HG03045 (cell line): Measurements from ENCODE around the gene UFSP2.
A peak's percentile ranks its signal among the peaks of the same experiment; 100 is the strongest.

ENCODE experiments used
- ATAC-seq: cut with Tn5 transposase; IDR thresholded peaks from one replicate; pipeline ENCODE4 v1.9.1; 2021; ENCODE audit warnings: mild to moderate bottlenecking, moderate library complexity; ENCODE audit not compliant: unreplicated experiment

UFSP2 gene

GRCh38 chr4:185429660-185430059 lies 3.9 kb upstream of the UFSP2 start:
- ATAC-seq, result no peak

DNA sequence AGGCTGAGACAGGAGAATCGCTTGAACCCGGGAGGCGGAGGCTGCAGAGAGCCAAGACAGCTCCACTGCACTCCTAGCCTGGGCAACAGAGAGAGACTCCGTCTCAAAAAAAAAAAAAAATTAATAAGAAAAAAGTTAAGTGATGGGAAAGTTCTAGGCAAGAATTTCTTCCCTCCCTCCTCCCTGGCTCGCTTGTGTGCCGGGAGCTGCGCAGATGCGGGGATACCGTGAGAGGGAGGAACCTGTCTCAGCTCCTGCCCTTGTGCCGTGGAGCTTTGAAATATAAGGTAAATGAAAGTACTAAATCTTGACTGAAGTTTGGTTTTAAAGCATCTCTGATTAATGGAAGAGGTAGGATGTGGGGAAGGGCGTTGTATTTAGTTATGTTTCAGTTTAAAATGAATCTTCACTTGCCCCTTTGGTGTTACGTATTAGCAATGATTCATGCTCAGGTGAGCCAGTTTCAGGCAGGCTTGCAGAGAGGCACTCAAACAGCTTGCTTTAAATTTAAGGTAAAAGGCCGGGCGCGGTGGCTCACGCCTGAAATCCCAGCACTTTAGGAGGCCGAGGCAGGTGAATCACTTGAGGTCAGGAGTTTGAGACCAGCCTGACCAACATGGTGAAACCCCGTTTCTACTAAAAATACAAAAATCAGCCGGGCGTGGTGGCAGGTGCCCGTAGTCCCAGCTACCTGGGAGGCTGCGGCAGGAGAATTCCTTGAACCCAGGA lies 1.4 kb upstream of the UFSP2 start:
- no peak for ATAC-seq

DNA sequence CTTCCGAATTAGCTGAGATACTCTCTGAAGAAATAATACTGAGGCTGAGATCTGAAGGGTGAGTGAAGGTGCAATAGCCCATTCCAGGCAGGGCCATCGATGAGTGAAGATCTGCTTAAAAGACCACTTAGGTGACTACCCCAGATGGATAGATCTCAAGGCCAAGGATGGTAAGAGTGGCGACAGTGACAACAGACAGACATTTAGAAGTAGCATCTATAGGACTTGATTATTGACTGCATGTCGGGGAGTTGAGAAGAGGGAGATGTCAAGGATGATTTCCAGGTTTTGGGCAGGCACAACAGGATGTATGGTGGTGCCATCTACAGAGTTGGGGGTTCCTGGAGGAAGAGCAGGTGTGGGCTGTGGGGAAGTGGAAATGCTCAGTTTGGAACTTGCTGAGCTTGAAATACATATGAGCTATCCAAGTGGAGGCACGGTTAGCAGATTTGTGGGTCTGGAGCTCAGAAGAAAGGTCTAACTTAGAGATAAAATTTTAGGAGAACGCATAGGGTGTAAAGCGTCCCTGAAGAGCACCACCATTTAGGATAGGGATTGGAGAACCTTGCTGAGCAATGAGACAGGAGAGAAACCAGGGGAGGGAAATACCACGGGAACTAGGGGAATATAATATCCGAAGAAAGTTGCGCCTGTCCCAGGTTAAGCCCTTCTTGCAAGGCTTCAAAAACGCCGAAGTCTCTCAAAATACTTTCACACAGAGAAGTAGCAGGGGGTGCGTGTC lies 688 bp downstream of the UFSP2 start:
- peak; percentile 16 for ATAC-seq

DNA sequence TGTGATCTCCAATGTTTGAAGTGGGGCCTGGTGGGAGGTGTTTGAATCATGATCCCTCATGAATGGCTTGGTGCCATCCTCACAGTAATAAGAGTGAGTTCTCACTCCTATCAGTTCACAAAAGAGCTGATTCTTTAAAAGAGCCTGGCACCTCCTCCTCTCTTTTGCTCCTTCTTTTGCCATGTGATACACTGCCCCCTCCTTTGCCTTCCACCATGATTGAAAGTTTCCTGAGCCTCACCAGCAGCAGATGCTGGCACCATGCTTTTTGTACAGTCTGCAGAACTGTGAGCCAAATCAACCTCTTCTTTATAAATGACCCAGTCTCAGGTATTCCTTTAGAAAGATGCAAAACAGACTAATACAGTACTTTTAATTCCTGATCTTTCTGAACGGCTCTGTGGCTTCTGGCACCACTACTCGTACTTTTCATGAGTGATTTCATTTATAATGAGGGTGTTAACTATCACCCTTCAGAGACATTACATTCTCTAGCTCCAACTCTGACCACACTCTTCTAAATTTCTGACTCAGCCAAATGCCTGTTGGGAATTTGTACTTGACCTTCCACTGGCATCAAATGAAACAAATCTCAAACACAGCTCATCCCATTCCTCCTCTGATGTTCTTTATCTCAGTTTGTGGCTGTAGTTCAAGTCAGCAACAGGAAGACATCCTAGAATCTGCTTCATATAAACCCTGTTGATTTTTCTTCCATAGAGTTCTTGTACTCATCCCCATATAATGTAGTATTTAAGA lies 4.2 kb downstream of the UFSP2 start:
- no peak for ATAC-seq

DNA sequence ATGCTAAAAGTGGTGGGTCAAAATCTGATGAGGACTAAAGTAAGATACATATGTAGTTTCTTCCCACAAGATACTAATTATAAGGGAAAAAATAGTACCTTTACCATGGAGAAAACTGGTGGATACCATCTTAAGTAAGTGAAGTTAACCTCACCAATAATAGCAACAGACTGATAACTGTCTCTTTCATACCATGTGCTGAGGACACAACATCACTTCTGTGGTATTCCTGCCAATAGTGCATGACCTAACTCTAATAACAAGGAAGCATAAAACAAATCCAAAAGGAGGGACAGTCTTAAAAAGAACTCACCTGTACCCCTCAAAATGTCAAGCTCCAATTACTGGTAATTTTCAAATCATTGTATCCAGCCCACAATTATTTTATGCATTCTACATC lies 8.8 kb downstream of the UFSP2 start:
- no peak for ATAC-seq

DNA sequence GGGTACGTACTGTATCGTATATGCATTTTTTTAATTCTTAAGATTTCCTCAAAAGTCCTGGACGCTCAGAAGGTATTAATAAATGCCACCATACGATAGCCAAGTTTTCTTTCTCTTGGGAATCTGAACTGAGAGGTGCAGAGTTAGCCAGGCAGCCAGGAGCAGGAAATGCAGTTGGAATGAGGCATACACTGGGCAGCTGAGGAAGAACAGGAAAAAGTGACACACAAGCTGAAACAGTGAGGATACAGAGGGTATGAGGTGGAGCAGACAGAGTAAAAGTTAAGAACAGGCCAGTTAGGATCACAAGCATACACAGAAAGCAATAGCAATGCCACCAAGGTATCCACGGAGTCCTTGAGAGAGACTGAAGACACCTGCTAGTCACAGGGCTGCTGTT lies 13.4 kb downstream of the UFSP2 start:
- ATAC-seq, result no peak

- ATAC-seq, result no peak
Measured at GRCh38 chr4:185411849-185412248, 13.9 kb downstream of the UFSP2 start.

GRCh38 chr4:185408432-185408831 lies 17.3 kb downstream of the UFSP2 start:
- no peak for ATAC-seq

DNA sequence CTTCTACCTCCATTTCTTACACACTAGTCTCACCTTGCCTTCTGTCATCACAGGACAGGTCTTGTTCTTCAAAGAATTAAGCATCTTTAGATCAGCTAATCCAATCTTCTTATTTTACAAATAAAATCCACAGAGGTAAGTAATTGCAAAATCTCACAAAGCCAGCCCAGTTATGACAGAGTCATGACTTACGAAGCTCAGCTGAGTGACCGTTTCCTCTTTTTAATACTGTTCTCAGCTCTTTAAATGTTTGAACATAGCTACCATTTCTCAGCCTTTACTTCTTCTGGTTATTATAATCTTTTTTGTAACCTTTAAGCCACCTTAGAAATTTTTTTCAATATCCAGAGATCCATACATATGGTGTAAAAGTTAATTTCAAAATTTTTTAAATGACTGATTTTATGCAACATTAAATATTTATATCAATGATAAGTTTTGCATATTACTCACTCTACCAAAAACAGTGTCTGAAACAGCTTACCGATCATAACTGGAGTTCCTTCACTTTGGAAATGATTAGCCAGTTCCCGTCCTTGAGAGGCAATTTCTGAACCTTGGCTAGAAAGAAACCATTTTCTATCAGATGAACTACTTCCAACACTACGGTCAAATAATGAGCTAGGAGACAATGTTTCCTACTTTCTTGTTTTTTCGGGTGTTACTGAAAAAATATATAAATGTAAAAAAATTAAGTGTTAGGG lies 20.3 kb downstream of the UFSP2 start:
- no peak for ATAC-seq

GRCh38 chr4:185404031-185404430 lies 21.7 kb downstream of the UFSP2 start:
- no peak for ATAC-seq

- no peak for ATAC-seq
Measured at GRCh38 chr4:185399466-185399865, 26.3 kb downstream of the UFSP2 start.

DNA sequence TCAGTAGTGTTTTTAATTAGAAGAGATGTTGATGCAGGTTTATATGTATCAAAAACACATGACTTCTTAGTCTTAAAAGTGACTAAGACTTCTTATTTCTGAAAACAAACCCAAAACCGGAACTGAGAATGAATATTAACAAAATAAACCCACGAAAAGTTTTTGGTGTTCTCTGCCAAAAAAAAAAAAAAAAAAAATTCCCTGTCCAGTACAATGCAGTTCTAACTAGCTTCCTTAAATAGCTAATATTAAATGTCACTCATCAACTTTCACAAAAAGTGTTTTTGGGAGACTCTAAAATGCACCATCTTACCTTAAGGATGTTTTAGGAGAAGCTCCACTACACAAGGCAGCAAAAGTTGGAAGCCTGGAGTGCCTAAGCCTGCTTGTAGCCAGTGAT lies 27.1 kb downstream of the UFSP2 start:
- ATAC-seq, result no peak

DNA sequence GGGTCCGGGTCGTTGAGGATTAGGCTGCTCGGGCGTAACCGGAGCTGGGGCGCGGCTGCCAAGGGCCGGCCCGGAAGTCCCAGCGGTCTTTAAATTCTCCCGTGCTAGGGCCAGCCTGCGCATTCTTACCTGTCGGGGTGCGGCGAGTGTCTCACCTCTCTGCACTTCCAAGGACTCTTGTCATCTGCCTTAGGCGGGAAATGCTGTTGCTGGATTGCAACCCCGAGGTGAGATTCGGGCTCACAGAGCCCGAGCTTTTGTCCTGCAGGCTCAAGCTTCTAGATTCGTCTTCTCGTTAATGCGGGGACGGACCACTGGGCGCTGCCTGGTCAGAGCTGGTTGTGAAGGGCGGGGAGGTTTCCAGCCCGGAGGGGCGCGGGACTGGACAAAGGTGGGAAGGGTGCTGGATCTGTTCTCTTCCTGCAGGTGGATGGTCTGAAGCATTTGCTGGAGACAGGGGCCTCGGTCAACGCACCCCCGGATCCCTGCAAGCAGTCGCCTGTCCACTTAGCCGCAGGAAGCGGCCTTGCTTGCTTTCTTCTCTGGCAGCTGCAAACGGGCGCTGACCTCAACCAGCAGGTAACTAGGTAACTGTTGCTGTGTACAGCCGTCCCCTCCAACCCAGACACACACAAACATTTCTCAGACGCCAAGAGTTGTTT lies 28.9 kb downstream of the UFSP2 start, which contains the start of gene ANKRD37:
ANKRD37 (plus strand) TSS at position 118 of the 662 bp plus-strand sequence; CDS start at position 201, 83 bp downstream.
- ATAC-seq, result peak; percentile 8

GRCh38 chr4:185395956-185396723 lies 29.6 kb downstream of the UFSP2 start:
- peak; percentile 79 for ATAC-seq

DNA sequence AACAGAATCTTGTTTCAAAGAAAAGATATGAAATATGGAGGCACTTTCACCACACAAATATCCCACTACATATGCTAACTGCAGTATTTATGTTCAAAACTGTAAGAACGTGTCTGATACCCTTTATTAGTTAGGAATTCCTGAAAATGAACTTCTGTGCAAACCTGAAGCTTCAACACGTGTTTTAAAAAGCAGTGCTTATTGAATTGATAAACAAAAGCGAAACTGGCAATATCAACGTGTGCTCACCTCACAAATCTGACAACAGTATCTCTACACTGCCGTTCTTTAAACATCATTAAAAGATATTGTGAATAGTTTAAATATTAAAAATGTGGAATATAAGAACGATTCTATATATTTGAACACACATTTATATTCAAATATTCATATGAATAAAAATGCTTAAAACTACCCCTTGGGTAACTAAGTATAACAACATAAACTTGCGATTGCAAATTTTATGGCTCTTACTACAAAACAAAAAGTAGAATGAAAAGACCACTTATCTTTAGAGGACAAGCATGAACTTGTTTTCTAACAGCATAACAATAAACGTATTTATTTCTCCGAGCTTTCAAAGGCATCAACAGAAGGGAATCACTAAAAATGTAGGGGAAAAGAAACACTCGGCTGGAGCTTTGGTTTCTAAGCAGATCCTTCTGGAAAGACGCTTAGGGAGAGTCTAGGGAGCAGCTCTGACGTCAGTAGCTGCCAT lies 30.4 kb downstream of the UFSP2 start, which contains the start of gene LRP2BP:
LRP2BP (minus strand) TSS at position 687 of the 718 bp plus-strand sequence. CDS start 17,738 bp downstream, outside the sequence.
- no peak for ATAC-seq

DNA sequence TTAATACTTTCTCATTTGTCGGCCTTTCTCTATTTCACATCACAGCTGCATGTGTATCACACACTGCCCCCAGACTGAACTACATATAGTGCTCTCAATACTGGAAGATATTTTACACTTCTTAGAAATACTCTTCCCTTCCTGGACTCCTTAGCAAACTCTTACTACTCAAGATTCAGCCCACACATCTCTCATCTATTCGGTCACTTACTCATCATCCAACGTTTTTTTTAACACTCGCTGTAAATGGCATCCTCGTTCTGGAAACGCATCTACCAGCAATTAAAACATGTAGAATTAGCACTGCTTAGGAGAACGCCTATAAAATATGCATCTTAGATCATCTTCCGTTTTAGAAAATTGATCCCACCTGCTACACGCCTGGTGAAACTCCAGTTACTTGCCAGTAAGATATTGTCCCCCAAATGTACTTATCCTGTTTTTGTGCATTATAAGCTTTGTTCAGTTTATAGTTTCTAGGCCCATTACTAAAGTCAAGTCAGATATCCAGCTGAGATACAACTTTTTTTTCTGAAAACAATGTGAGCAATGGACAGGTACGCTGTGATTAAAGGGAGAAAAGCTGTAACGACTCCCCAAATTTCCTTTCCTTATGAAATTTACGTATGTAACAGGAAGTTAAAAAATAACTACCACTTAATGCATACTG lies 31.1 kb downstream of the UFSP2 start:
- ATAC-seq, result no peak

GRCh38 chr4:185392156-185392555 lies 33.6 kb downstream of the UFSP2 start:
- ATAC-seq, result no peak

GRCh38 chr4:185390941-185391340 lies 34.8 kb downstream of the UFSP2 start:
- no peak for ATAC-seq
